Peyer's patch (tissue), 4 donors: ENCODE results near the gene FOXD3. TPM values are rescaled to one million over a fixed set of nuclear protein-coding genes. Genes with fewer than 3 reads are reported as not detected.

ENCODE experiments used
- DNase-seq, 3 donors: peaks; one replicate each; pipeline ENCODE4 v3.0.0-alpha.2; 2017 to 2019
- H3K27ac ChIP-seq, 4 donors: fragments of 200-600 bp; sonication (generic); one replicate each; pipeline ENCODE4 v1.5.1; 2016 to 2019
- H3K27me3 ChIP-seq, 2 donors: fragments of 200-600 bp; sonication (generic); one replicate each; pipeline ENCODE4 v1.5.1; 2019
- H3K36me3 ChIP-seq, 3 donors: fragments of 200-600 bp; sonication (generic); one replicate each; pipeline ENCODE4 v1.5.1; 2016 to 2019
- H3K4me1 ChIP-seq, 4 donors: fragments of 200-600 bp; sonication (generic); one replicate each; pipeline ENCODE4 v1.5.1; 2016 to 2019
- H3K4me3 ChIP-seq, 4 donors: fragments of 200-600 bp; sonication (generic); 1 replicate in 3 of 4; 2 replicates in 1 of 4; pipeline ENCODE4 v1.5.1; 2016 to 2019; ENCODE audit warnings: mild to moderate bottlenecking in 1 of 4
- H3K9me3 ChIP-seq, 4 donors: fragments of 200-600 bp; sonication (generic); one replicate each; pipeline ENCODE4 v1.5.1; 2016 to 2019; ENCODE audit warnings: mild to moderate bottlenecking in 1 of 4
- POLR2A ChIP-seq, 2 donors: fragments of 450-650 bp; IDR thresholded peaks; one replicate each; pipeline ENCODE4 v1.5.1; 2017; ENCODE audit warnings: antibody characterized with exemption in 2 of 2, mild to moderate bottlenecking in 2 of 2, moderate library complexity in 2 of 2
- total RNA-seq, 4 donors: library from RNA; depleted of rRNA; stranded (reverse); fragments of >200 nt; gene quantifications; one replicate each; pipeline ENCODE4 v1.1.0, GENCODE V29; 2016
- TF ChIP-seq, protein P1 (sequence below), 6 experiments: fragments of 450-650 bp in 4 of 6; fragments of 200-600 bp in 2 of 6; sonication (generic) in 1 of 6; IDR thresholded peaks; one replicate each; pipeline ENCODE4 v1.5.1; 2017 to 2019; ENCODE audit warnings: antibody characterized with exemption in 6 of 6, mild to moderate bottlenecking in 3 of 6, moderate library complexity in 1 of 6

FOXD3 gene
- total RNA-seq, 4 donors from 2014 or later, result not detected

- H3K4me1 ChIP-seq, result peaks cover 0 to 40% (median 16%) of the 10 kb centered on the region in 4 donors
- H3K27me3 ChIP-seq, result peaks cover 6 to 70% of the 10 kb centered on the region in 2 donors
- TF ChIP-seq, protein P1, sequence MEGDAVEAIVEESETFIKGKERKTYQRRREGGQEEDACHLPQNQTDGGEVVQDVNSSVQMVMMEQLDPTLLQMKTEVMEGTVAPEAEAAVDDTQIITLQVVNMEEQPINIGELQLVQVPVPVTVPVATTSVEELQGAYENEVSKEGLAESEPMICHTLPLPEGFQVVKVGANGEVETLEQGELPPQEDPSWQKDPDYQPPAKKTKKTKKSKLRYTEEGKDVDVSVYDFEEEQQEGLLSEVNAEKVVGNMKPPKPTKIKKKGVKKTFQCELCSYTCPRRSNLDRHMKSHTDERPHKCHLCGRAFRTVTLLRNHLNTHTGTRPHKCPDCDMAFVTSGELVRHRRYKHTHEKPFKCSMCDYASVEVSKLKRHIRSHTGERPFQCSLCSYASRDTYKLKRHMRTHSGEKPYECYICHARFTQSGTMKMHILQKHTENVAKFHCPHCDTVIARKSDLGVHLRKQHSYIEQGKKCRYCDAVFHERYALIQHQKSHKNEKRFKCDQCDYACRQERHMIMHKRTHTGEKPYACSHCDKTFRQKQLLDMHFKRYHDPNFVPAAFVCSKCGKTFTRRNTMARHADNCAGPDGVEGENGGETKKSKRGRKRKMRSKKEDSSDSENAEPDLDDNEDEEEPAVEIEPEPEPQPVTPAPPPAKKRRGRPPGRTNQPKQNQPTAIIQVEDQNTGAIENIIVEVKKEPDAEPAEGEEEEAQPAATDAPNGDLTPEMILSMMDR (IDR thresholded peaks at IDR 0.05), result no peak
- TF ChIP-seq POLR2A (IDR thresholded peaks at IDR 0.05), result no peak
- peaks cover 0 to 20% (median 0%) of the 10 kb centered on the region in 4 donors for H3K9me3 ChIP-seq
- no peaks in the 10 kb centered on the region for H3K36me3 ChIP-seq
- no peak overlapping the region for H3K4me3 ChIP-seq
- DNase-seq, result no peak
- H3K27ac ChIP-seq, result no peak overlapping the region
Observed at GRCh38 chr1:63318201-63318979, 4.0 kb upstream of the FOXD3 start.

GRCh38 chr1:63319046-63320021, 3.0 kb upstream of the FOXD3 start:
- no peak for DNase-seq
- no peak for TF ChIP-seq POLR2A (IDR thresholded peaks at IDR 0.05)
- TF ChIP-seq, protein P1 (IDR thresholded peaks at IDR 0.05), result no peak
- H3K4me1 ChIP-seq, result peaks cover 0 to 49% (median 20%) of the 10 kb centered on the region in 4 donors

GRCh38 chr1:63320022-63320721, 2.2 kb upstream of the FOXD3 start:
- peaks cover 0 to 52% (median 20%) of the 10 kb centered on the region in 4 donors for H3K4me1 ChIP-seq
- H3K9me3 ChIP-seq, result peaks cover 0 to 30% (median 0%) of the 10 kb centered on the region in 4 donors
- no peak overlapping the region for H3K27ac ChIP-seq
- H3K27me3 ChIP-seq, result peaks cover 6 to 82% of the 10 kb centered on the region in 2 donors
- TF ChIP-seq, protein P1 (IDR thresholded peaks at IDR 0.05), result no peak
- TF ChIP-seq POLR2A (IDR thresholded peaks at IDR 0.05), result no peak
- no peaks in the 10 kb centered on the region for H3K36me3 ChIP-seq
- no peak overlapping the region for H3K4me3 ChIP-seq
- DNase-seq, result no peak

More at GRCh38 chr1:63319046-63320021, 3.0 kb upstream of the FOXD3 start:
- H3K4me3 ChIP-seq, result peak overlapping the region in 1 of 4 donors; percentile 6
- H3K27ac ChIP-seq, result no peak overlapping the region
- no peaks in the 10 kb centered on the region for H3K36me3 ChIP-seq
- H3K27me3 ChIP-seq, result peaks cover 6 to 78% of the 10 kb centered on the region in 2 donors
- H3K9me3 ChIP-seq, result peaks cover 0 to 28% (median 0%) of the 10 kb centered on the region in 4 donors

DNA sequence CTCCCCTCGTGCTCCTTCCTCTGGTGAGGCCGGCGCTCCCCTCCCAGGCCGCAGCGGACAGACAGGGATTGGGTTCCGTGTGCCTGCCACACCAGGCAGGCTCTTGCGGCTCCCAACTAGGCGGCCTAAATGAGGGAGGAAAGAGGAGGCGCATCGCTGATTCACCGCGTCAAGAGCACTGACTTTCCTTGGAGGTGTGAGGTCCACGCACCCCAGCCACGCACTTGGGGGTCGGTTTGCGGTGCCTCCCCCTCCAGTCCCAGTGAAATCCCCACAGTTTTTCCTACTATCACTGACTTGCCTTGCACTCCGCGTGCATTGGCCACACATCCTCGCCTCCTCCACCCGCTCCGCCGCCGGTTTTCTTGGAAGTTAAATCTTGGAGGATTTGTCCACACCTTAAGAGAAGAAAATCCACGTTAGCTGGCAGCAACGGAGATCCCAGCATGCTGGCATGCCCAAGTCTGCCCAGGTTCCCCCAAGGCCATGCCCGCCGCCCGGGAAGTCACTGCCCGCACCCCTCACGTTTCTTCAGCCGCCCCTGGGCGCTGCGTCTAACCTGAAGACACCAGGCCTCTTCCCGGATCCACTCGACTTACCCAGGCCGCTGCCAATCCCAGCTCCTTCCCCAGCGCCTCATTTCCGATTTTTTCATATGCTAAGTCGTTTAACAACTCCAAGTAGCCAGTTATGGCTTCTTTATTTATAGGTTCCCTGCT, 1.1 kb upstream of the FOXD3 start:
- no peak for DNase-seq
- peaks cover 0 to 52% (median 20%) of the 10 kb centered on the region in 4 donors for H3K4me1 ChIP-seq
- peak overlapping the region in 1 of 4 donors; percentile 52 for H3K4me3 ChIP-seq
- TF ChIP-seq, protein P1 (IDR thresholded peaks at IDR 0.05), result no peak
- TF ChIP-seq POLR2A (IDR thresholded peaks at IDR 0.05), result no peak
- H3K9me3 ChIP-seq, result peaks cover 0 to 30% (median 0%) of the 10 kb centered on the region in 4 donors
- H3K27me3 ChIP-seq, result peaks cover 6 to 87% of the 10 kb centered on the region in 2 donors
- no peaks in the 10 kb centered on the region for H3K36me3 ChIP-seq
- H3K27ac ChIP-seq, result no peak overlapping the region
